ENCODE measurements around the gene EHMT1. TPM values are rescaled to one million over a fixed set of nuclear protein-coding genes. Genes with fewer than 3 reads are reported as not detected.

EHMT1 gene
- total RNA-seq, 2 experiments from 2014 or later, result 145 to 295 TPM

- CTCF ChIA-PET (ENCODE audit: unreplicated experiment), result no interaction called here
- intact Hi-C loops (cut with micrococcal nuclease; ENCODE audit: unreplicated experiment), result no loop called here
- H3K27ac ChIP-seq (ENCODE audit: low read depth, low read length, poor library complexity, severe bottlenecking), result no peak overlapping the region
- H4K20me1 ChIP-seq (ENCODE audit: insufficient read depth, low read length), result no peaks in the 10 kb centered on the region
- H3K4me1 ChIP-seq (ENCODE audit: insufficient read depth, low read length, poor library complexity, severe bottlenecking), result peaks cover 5% of the 10 kb centered on the region
- BruUV-seq (replicated peaks), result no TSS peak
- POLR2A ChIA-PET, result no interaction called here
- TF ChIP-seq CTCF (conservative IDR thresholded peaks at IDR 0.05; ENCODE audit: low read length) (no peak), EZH2phosphoT487 (IDR thresholded peaks at IDR 0.05; ENCODE audit: borderline replicate concordance, low read depth, low read length) (no peak)
- no peaks in the 10 kb centered on the region for H3K9me3 ChIP-seq (ENCODE audit: low read length)
- H3K36me3 ChIP-seq (ENCODE audit: insufficient read depth, low read length), result peaks cover 91% of the 10 kb centered on the region
- H3K9me2 ChIP-seq (ENCODE audit: insufficient read depth, low read length), result no peaks in the 10 kb centered on the region
- no peak for DNase-seq (ENCODE audit: low spot score)
- no peak overlapping the region for H2AFZ ChIP-seq (ENCODE audit: low read length)
- no peaks in the 10 kb centered on the region for H3K79me2 ChIP-seq (ENCODE audit: insufficient read depth, low read depth, low read length)
- no peak overlapping the region for H3K4me3 ChIP-seq (ENCODE audit: low read depth, low read length, poor library complexity, severe bottlenecking)
- no peak overlapping the region for H3K4me2 ChIP-seq (ENCODE audit: low read length)
Observed at GRCh38 chr9:137804908-137805630, 186.3 kb downstream of the EHMT1 start.

- intact Hi-C loops (cut with micrococcal nuclease; ENCODE audit: unreplicated experiment), result no loop called here
- Histone ChIP-seq H3K79me2 (ENCODE audit: insufficient read depth, low read depth, low read length) (no peaks in the 10 kb centered on the region), H3K27ac (ENCODE audit: low read depth, low read length, poor library complexity, severe bottlenecking) (no peak overlapping the region), H3K36me3 (ENCODE audit: insufficient read depth, low read length) (peaks cover 91% of the 10 kb centered on the region), H3K9me3 (ENCODE audit: low read length) (no peaks in the 10 kb centered on the region), H3K4me2 (ENCODE audit: low read length) (no peak overlapping the region), H3K4me3 (ENCODE audit: low read depth, low read length, poor library complexity, severe bottlenecking) (no peak overlapping the region), H2AFZ (ENCODE audit: low read length) (no peak overlapping the region), H3K4me1 (ENCODE audit: insufficient read depth, low read length, poor library complexity, severe bottlenecking) (peaks cover 5% of the 10 kb centered on the region), H4K20me1 (ENCODE audit: insufficient read depth, low read length) (no peaks in the 10 kb centered on the region), H3K9me2 (ENCODE audit: insufficient read depth, low read length) (no peaks in the 10 kb centered on the region)
- CTCF ChIA-PET (ENCODE audit: unreplicated experiment), result no interaction called here
- POLR2A ChIA-PET, result no interaction called here
- TF ChIP-seq EZH2phosphoT487 (IDR thresholded peaks at IDR 0.05; ENCODE audit: borderline replicate concordance, low read depth, low read length), result no peak
- no peak for TF ChIP-seq CTCF (conservative IDR thresholded peaks at IDR 0.05; ENCODE audit: low read length)
- no TSS peak for BruUV-seq (replicated peaks)
- DNase-seq (ENCODE audit: low spot score), result peak; percentile 20
Observed at GRCh38 chr9:137807721-137808703, 189.2 kb downstream of the EHMT1 start.
